Measurements from ENCODE around the gene ABLIM1. TPM values are rescaled to one million over a fixed set of nuclear protein-coding genes. Genes with fewer than 3 reads are reported as not detected.

Gene ABLIM1
- total and polyA plus RNA-seq, 2 experiments from 2014 or later = 21.9 to 45.1 TPM

- H3K4me2 ChIP-seq = no peak overlapping the region
- H3K9me2 ChIP-seq (ENCODE audit: insufficient read depth) = no peaks in the 10 kb centered on the region
- H3K79me2 ChIP-seq (replicated peaks; ENCODE audit: insufficient read depth) = no peaks in the 10 kb centered on the region
- H4K20me1 ChIP-seq (replicated peaks; ENCODE audit: insufficient read depth) = no peaks in the 10 kb centered on the region; the same call in 1 of the 2 replicates
- Mint-ChIP-seq H3K4me1 (no peaks in the 10 kb centered on the region), H3K27ac (no peak overlapping the region), H3K36me3 (ENCODE audit: low read depth) (no peaks in the 10 kb centered on the region; the same call in 2 of the 3 replicates), H3K27me3 (ENCODE audit: insufficient read depth, low read depth, poor library complexity) (peaks cover 3% of the 10 kb centered on the region), H3K9me3 (no peaks in the 10 kb centered on the region; the same call in 2 of the 3 replicates), H3K4me3 (no peak overlapping the region)
- H3K4me1 ChIP-seq (ENCODE audit: insufficient read depth) = no peaks in the 10 kb centered on the region
- no peaks in the 10 kb centered on the region for H3F3A ChIP-seq (replicated peaks; ENCODE audit: low read depth)
- TF ChIP-seq ETS1 (IDR thresholded peaks at IDR 0.05) = no peak
- no peak for TF ChIP-seq STAT1 (IDR thresholded peaks at IDR 0.05; ENCODE audit: unreplicated experiment)
- TF ChIP-seq ZNF114 (CRISPR knock-in tag; IDR thresholded peaks at IDR 0.05) = no peak
- TF ChIP-seq JUNB (IDR thresholded peaks at IDR 0.05; ENCODE audit: unreplicated experiment) = no peak
- no peak for TF ChIP-seq NANOG (IDR thresholded peaks at IDR 0.05; ENCODE audit: borderline replicate concordance)
- TF ChIP-seq CTCF (conservative IDR thresholded peaks at IDR 0.05; ENCODE audit: low read depth in 2 of 2) = no peak
- TF ChIP-seq POLR2AphosphoS5 (IDR thresholded peaks at IDR 0.05; ENCODE audit: low read depth) = no peak
- TF ChIP-seq REST (IDR thresholded peaks at IDR 0.05; ENCODE audit: unreplicated experiment) = no peak
- H3K36me3 ChIP-seq (ENCODE audit: insufficient read depth) = no peaks in the 10 kb centered on the region
- no peak overlapping the region for H3K27ac ChIP-seq (ENCODE audit: low read depth)
- H2AFZ ChIP-seq = no peak overlapping the region
- ATAC-seq = no peak
- no peaks in the 10 kb centered on the region for H3K27me3 ChIP-seq (ENCODE audit: insufficient read depth)
- no peak for DNase-seq (ENCODE audit: low spot score)
- no peak overlapping the region for H3K4me3 ChIP-seq
Measured at GRCh38 chr10:114545819-114546218, 112.3 kb downstream of the ABLIM1 start.

GRCh38 chr10:114545071-114545470 is 113.0 kb downstream of the ABLIM1 start:
- Mint-ChIP-seq H3K27ac (no peak overlapping the region), H3K36me3 (ENCODE audit: low read depth) (no peaks in the 10 kb centered on the region; the same call in 2 of the 3 replicates), H3K4me3 (no peak overlapping the region), H3K4me1 (no peaks in the 10 kb centered on the region), H3K27me3 (ENCODE audit: insufficient read depth, low read depth, poor library complexity) (peaks cover 10% of the 10 kb centered on the region), H3K9me3 (no peaks in the 10 kb centered on the region; the same call in 2 of the 3 replicates)
- H3K79me2 ChIP-seq (replicated peaks; ENCODE audit: insufficient read depth) = no peaks in the 10 kb centered on the region
- no peak for DNase-seq (ENCODE audit: low spot score)
- H3K27me3 ChIP-seq (ENCODE audit: insufficient read depth) = peaks cover 4% of the 10 kb centered on the region
- H3K4me2 ChIP-seq = no peak overlapping the region
- no peak overlapping the region for H3K27ac ChIP-seq (ENCODE audit: low read depth)
- peaks cover 1% of the 10 kb centered on the region; the same call in 1 of the 2 replicates for H3K4me1 ChIP-seq (ENCODE audit: insufficient read depth)
- H3K36me3 ChIP-seq (ENCODE audit: insufficient read depth) = no peaks in the 10 kb centered on the region
- H4K20me1 ChIP-seq (replicated peaks; ENCODE audit: insufficient read depth) = no peaks in the 10 kb centered on the region; the same call in 1 of the 2 replicates
- no peak for ATAC-seq
- H3K9me2 ChIP-seq (ENCODE audit: insufficient read depth) = no peaks in the 10 kb centered on the region
- no peak overlapping the region for H3K4me3 ChIP-seq
- no peaks in the 10 kb centered on the region for H3F3A ChIP-seq (replicated peaks; ENCODE audit: low read depth)
- no peak overlapping the region for H2AFZ ChIP-seq
- TF ChIP-seq EZH2phosphoT487 (IDR thresholded peaks at IDR 0.05; ENCODE audit: unreplicated experiment) (no peak), ETS1 (IDR thresholded peaks at IDR 0.05) (no peak), ZNF331 (CRISPR knock-in tag; IDR thresholded peaks at IDR 0.05; ENCODE audit: low read depth) (no peak), JUNB (IDR thresholded peaks at IDR 0.05; ENCODE audit: unreplicated experiment) (no peak), ZNF114 (CRISPR knock-in tag; IDR thresholded peaks at IDR 0.05) (no peak), CTCF (conservative IDR thresholded peaks at IDR 0.05; ENCODE audit: low read depth in 2 of 2) (no peak)
